Tibial nerve (tissue), 4 donors: ENCODE results near the gene RASSF5. TPM values are rescaled to one million over a fixed set of nuclear protein-coding genes. Genes with fewer than 3 reads are reported as not detected.

Source experiments
- DNase-seq, 2 donors: peaks; one replicate each; pipeline ENCODE4 v3.0.0-alpha.2; 2019; ENCODE audit warnings: low spot score in 2 of 2
- H3K27ac ChIP-seq, 4 donors: fragments of 200-600 bp; sonication (generic) in 3 of 4; one replicate each; pipeline ENCODE4 v1.5.1; 2017 to 2019; ENCODE audit warnings: mild to moderate bottlenecking in 1 of 4
- H3K27me3 ChIP-seq, 2 donors: fragments of 200-600 bp; sonication (generic) in 1 of 2; one replicate each; pipeline versions ENCODE4 v1.5.1 to v1.6.0; 2017 to 2019
- H3K36me3 ChIP-seq, 3 donors: fragments of 200-600 bp; sonication (generic); one replicate each; pipeline ENCODE4 v1.5.1; 2018 to 2019
- H3K4me1 ChIP-seq, 4 donors: fragments of 200-600 bp; sonication (generic) in 3 of 4; one replicate each; pipeline ENCODE4 v1.5.1; 2017 to 2019
- H3K4me3 ChIP-seq, 4 donors: fragments of 200-600 bp; sonication (generic) in 3 of 4; one replicate each; pipeline ENCODE4 v1.5.1; 2017 to 2019; ENCODE audit warnings: mild to moderate bottlenecking in 1 of 4, moderate library complexity in 1 of 4
- H3K9me3 ChIP-seq, 4 donors: fragments of 200-600 bp; sonication (generic) in 3 of 4; one replicate each; pipeline ENCODE4 v1.5.1; 2017 to 2019
- CTCF ChIP-seq, 5 experiments: fragments of 200-600 bp in 3 of 5; fragments of 450-650 bp in 2 of 5; sonication (generic) in 3 of 5; IDR thresholded peaks; one replicate each; pipeline ENCODE4 v1.5.1; 2016 to 2019; ENCODE audit warnings: antibody characterized with exemption in 5 of 5, mild to moderate bottlenecking in 3 of 5, moderate library complexity in 2 of 5
- EP300 ChIP-seq, 2 donors: sonication (generic); formaldehyde crosslinking; IDR thresholded peaks; one replicate each; pipeline ENCODE4 v1.6.1; 2017; ENCODE audit warnings: antibody characterized with exemption in 2 of 2, mild to moderate bottlenecking in 1 of 2
- POLR2A ChIP-seq, 2 donors: fragments of 450-650 bp; IDR thresholded peaks; one replicate each; pipeline ENCODE4 v1.6.1; 2017; ENCODE audit warnings: antibody characterized with exemption in 2 of 2, mild to moderate bottlenecking in 2 of 2, moderate library complexity in 2 of 2
- WGBS, 2 donors: methylation state at CpG; one replicate each; pipeline ENCODE4 v1.1.5; 2018; 5-methylcytosine and 5-hydroxymethylcytosine counted together
- total RNA-seq, 4 donors: library from RNA; depleted of rRNA; stranded (reverse); fragments of >200 nt; gene quantifications; one replicate each; pipeline ENCODE4 v1.1.0, GENCODE V29; 2016

RASSF5 gene
- total RNA-seq, 4 donors from 2014 or later = 24.0 to 32.9 (median 30.2) TPM

GRCh38 chr1:206541236-206541833, 34.0 kb downstream of the RASSF5 start:
- no peak for DNase-seq
- H3K27ac ChIP-seq = peak overlapping the region; percentile 48 to 87 (median 72)
- no peaks in the 10 kb centered on the region for H3K9me3 ChIP-seq
- no peaks in the 10 kb centered on the region for H3K36me3 ChIP-seq
- 84 to 90% methylated on average over 7 of the region's 7 CpGs for WGBS, 2 donors
- peaks cover 0 to 32% (median 12%) of the 10 kb centered on the region in 4 donors for H3K4me1 ChIP-seq
- TF ChIP-seq POLR2A (IDR thresholded peaks at IDR 0.05) (no peak), EP300 (IDR thresholded peaks at IDR 0.05) (no peak), CTCF (IDR thresholded peaks at IDR 0.05) (no peak)
- no peak overlapping the region for H3K4me3 ChIP-seq
- no peaks in the 10 kb centered on the region for H3K27me3 ChIP-seq

GRCh38 chr1:206544562-206545257, 37.4 kb downstream of the RASSF5 start:
- no peak for TF ChIP-seq EP300 (IDR thresholded peaks at IDR 0.05)
- TF ChIP-seq CTCF (IDR thresholded peaks at IDR 0.05) = peak; percentile 69 to 92 (median 83)
- Histone ChIP-seq H3K4me3 (no peak overlapping the region), H3K27ac (no peak overlapping the region), H3K4me1 (peaks cover 0 to 26% (median 10%) of the 10 kb centered on the region in 4 donors), H3K36me3 (no peaks in the 10 kb centered on the region), H3K9me3 (no peaks in the 10 kb centered on the region), H3K27me3 (no peaks in the 10 kb centered on the region)
- peak; percentile 67 to 85 for DNase-seq
- WGBS, 2 donors = 12% methylated on average over 9 of the region's 9 CpGs

- WGBS, 2 donors = 90 to 100% methylated on average over 1 of the region's 1 CpG
- H3K36me3 ChIP-seq = no peaks in the 10 kb centered on the region
- H3K4me1 ChIP-seq = peaks cover 0 to 19% (median 4%) of the 10 kb centered on the region in 4 donors
- no peaks in the 10 kb centered on the region for H3K9me3 ChIP-seq
- no peak for DNase-seq
- TF ChIP-seq CTCF (IDR thresholded peaks at IDR 0.05) (no peak), POLR2A (IDR thresholded peaks at IDR 0.05) (no peak), EP300 (IDR thresholded peaks at IDR 0.05) (no peak)
- H3K27me3 ChIP-seq = no peaks in the 10 kb centered on the region
- H3K27ac ChIP-seq = no peak overlapping the region
- no peak overlapping the region for H3K4me3 ChIP-seq
Measured at GRCh38 chr1:206545351-206545750, 38.0 kb downstream of the RASSF5 start.

- no peaks in the 10 kb centered on the region for H3K36me3 ChIP-seq
- no peak overlapping the region for H3K4me3 ChIP-seq
- DNase-seq = no peak
- H3K4me1 ChIP-seq = peaks cover 0 to 8% (median 0%) of the 10 kb centered on the region in 4 donors
- no peak overlapping the region for H3K27ac ChIP-seq
- no peaks in the 10 kb centered on the region for H3K9me3 ChIP-seq
- TF ChIP-seq CTCF (IDR thresholded peaks at IDR 0.05) (no peak), EP300 (IDR thresholded peaks at IDR 0.05) (no peak), POLR2A (IDR thresholded peaks at IDR 0.05) (no peak)
- WGBS, 2 donors = 74 to 77% methylated on average over 7 of the region's 7 CpGs
- no peaks in the 10 kb centered on the region for H3K27me3 ChIP-seq
Measured at GRCh38 chr1:206547104-206547503, 39.8 kb downstream of the RASSF5 start.

DNA sequence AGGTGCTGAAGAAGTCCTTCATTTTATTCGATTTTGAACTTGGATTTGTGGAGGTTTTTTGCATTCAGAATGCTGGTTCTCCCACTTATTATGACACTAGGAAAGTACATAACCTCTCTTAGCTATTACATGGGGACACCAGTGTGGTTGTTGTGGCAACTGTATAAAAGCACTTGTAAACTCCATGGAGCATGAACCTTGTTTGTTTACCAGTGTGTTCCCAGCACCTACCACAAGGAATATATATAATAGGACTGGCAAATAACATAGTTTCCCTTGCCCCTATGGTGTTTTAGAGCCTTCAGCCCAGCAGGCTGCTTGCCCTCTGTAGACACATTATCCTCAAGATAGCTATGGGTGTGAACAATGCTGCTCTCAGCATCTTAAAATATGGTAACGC, 43.1 kb downstream of the RASSF5 start:
- Histone ChIP-seq H3K36me3 (no peaks in the 10 kb centered on the region), H3K27me3 (no peaks in the 10 kb centered on the region), H3K4me1 (peaks cover 0 to 7% (median 5%) of the 10 kb centered on the region in 4 donors), H3K9me3 (no peaks in the 10 kb centered on the region), H3K27ac (no peak overlapping the region), H3K4me3 (no peak overlapping the region)
- DNase-seq = no peak
- 76 to 79% methylated on average over 2 of the region's 2 CpGs for WGBS, 2 donors
- TF ChIP-seq CTCF (IDR thresholded peaks at IDR 0.05) (no peak), EP300 (IDR thresholded peaks at IDR 0.05) (no peak), POLR2A (IDR thresholded peaks at IDR 0.05) (no peak)
